ENCODE measurements around the gene TCF19.
"Not testable (repeated sequence)": the region's sequence is repeated elsewhere in the genome, so short reads cannot be mapped to it uniquely, and the experiment has no call there.

TCF19 gene

DNA sequence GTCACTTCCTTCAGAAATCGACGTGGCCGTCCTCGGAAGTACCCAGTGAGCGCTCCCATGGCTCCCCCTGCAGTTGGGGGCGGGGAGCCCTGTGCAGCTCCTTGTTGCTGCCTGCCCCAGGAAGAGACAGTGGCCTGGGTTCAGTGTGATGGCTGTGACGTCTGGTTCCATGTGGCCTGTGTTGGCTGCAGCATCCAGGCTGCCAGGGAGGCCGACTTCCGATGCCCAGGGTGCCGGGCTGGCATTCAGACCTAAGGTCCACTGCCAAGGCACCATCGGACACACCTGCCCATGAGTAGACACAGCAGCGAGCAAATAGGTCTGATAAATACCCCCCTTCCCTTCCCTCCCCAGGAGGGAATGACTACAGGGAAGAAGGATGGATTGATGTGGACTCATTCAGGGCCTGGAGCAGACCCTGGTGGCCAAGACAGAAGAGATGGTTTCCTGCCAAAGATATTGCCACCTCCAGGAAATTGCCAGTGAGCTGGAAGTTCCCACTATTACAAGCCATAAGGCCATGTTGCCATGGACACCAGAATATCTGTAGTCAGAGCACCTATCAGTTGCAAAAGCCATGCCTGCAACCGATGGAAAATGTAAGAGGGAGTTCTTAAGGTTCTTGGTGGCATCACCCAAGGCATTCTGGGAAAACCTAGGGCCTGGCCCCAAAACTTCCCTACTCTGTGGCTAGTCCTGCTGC, 4.2 kb downstream of the TCF19 start:
- no peak for DNase-seq (ENCODE audit: low spot score)

DNA sequence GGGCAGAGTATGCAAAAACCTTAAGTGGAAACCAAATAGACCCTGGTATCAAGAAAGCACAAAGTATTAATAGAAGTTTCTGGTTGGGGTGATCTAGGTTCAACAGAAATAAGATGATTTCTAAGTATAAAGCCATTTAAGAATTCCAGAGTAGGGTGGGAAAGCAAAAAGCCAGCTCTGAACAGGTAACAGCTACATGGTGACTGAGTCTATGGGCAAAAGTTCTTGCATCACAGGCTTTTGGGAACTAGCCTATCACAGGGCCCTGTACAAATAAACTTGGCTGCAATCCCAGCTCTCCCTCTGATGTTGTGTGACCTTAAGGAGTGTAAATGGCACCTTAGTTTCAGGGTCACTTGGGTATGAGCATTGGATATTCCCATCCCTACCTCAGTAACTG, 5.5 kb downstream of the TCF19 start:
- no peak for DNase-seq (ENCODE audit: low spot score)

DNA sequence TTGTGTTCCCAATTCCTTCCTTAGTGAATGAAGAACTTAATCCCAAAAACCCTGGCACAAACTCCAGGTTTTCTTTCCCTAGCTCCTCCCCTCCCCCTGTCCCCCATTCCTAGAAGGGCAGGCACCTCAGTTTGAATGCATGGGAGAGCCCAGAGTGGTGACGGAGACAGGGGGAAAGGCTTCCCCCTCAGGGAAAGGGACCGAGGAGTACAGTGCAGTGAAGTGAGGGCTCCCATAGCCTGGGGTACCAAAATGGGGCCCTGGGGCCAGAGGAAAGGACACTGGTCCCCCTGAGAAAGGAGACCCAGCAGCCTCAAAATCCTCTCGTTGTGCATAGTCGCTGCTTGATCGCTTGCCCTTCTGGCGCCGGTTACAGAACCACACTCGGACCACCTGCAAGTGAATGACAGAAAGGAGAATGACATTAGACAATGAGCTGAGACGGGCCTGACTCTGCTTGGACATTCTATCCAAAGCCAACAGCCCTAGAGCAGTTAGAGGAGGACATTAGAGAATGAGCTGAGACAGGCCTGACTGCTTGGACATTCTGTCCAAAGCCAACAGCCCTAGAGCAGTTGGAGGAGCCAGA, 6.2 kb downstream of the TCF19 start:
- DNase-seq (ENCODE audit: low spot score) = not testable (repeated sequence)

DNA sequence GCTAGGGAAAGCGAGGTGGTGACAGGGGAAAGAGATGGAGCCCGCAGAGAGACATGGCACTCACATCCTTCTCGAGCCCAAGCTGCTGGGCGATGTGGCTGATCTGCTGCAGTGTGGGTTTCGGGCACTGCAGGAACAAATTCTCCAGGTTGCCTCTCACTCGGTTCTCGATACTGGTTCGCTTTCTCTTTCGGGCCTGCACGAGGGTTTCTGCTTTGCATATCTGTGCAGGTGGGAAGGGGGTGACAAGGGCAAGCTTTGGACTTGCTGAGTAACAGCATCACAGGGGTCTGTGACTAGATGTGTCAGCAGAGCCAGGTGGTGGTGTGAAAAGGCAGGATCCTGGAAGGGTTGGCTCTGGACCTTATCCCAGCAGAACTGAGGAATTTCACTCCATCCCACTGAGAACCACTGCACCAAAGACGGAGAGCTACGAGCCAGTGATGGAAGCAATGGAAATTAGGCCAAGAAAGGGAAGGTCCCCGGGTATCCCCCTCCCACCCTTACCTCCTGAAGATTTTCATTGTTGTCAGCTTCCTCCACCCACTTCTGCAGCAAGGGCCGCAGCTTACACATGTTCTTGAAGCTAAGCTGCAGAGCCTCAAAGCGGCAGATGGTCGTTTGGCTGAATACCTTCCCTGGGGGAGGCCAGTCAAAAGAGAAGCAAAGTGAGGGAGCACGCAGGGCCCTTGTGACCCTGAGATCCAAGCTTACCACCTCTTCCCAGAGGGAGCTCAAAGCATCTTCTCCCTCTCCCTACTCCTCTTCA, 6.9 kb downstream of the TCF19 start:
- not testable (repeated sequence) for DNase-seq (ENCODE audit: low spot score)

DNA sequence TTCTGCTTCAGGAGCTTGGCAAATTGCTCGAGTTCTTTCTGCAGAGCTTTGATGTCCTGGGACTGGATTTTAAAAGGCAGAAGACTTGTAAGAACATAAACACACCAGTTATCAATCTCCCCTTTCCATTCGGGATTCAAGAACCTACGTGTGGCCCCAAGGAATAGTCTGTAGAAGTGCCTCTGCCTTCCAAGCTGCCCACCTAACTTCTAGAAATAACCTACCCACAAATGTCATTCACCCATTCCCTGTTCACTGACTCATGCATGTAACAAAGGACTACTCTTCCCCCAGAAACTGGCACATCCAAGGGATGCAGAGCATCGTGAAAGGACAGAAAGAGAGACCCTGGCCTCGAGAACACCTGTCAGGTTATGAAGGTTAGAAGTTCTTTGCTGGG, 7.6 kb downstream of the TCF19 start:
- no peak for DNase-seq (ENCODE audit: low spot score)

DNA sequence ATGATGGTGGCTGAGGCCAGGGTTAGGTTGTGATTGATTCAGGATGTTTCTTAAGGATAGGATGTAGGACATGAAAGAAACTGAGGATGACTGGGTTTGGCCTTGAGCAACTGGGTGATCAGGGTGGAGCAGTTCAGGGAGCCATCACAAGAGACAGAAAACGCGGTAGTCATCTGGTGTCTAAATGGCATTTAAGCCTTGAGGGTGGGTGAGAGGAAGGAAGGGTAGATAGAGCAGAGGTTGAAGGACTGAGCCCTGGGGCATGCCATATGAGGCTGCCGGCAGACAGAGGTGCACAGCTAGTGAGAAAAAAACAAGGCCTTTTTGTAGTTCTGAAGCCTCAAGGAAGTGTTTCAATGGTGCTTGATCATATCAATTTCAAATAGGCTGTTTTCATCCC, 10.2 kb downstream of the TCF19 start:
- DNase-seq (ENCODE audit: low spot score) = no peak

DNA sequence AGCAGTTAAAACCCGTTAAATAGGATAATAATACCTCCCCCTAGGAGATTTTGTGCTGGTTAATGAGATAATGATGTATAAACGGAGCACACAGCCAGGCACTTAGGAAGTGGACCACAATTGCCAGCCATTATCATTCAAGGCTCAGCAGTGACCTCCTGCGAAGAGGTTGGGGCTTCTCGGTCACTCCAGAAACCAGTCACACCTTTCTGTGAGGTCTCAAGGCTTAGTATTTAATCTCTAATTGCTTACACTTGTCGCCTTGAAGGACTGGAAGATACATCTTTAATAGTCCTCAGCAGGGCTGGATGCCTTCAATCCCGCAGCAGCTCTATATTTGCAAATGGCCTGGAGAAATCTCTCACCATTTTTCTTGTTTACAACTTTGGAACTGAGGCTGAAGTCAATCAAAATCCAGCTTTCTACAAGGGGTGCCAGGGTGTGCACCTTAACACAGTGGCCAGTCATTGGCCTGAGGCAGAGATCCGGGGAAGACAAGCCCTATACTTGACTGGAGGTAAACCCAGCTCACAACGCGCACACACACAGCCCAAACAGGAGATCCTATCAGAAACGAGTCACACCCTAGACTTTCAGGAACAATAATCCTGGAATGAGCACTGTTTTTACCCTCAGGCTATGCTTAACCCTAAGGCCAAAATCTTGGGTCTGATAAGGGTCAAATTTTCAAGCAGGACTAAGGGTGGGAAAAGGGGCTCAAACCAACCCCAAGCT, 10.9 kb downstream of the TCF19 start:
- no peak for DNase-seq (ENCODE audit: low spot score)

DNA sequence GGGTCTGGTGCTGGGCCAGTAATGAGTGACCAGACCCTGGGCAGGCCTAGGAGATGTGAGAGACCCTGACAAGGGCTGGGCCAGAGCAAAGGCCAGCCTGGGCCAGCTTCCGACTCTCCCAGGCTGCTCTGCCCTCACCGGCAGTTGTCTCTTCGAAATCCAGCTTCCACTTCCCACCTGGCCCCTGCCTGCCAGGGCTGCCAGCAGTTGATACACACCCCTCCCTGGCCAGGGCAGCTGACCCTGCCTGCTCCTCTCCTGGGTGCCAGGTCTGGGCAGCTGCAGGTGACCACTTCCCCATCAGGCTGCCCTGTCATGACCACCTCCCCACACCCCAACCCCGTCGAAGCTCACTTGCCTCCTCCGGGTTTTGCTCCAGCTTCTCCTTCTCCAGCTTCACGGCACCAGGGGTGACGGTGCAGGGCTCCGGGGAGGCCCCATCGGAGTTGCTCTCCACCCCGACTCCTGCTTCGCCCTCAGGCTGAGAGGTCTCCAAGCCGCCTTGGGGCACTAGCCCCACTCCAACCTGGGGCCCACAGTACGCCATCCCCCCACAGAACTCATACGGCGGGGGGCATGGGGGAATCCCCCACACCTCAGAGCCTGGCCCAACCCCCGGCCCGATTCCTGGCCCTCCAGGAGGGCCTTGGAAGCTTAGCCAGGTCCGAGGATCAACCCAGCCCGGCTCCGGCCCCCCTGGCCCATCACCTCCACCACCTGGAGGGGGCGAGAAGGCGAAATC, 11.6 kb downstream of the TCF19 start:
- DNase-seq (ENCODE audit: low spot score) = not testable (repeated sequence)

DNA sequence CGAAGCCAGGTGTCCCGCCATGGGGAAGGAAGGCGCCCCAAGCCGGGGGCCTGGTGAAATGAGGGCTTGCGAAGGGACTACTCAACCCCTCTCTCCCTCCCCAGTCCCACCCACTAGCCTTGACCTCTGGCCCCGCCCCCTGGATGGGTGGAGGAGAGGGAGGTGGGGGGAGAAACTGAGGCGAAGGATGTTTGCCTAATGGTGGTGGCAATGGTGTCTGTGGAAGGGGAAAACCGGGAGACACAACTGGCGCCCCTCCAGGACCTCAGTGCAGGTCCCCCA, 12.2 kb downstream of the TCF19 start, which contains the start of gene POU5F1:
Gene POU5F1, minus strand, starts transcription at position 83 of the 282 bp plus-strand sequence. Its CDS starts 62 bp downstream, at position 21.
- DNase-seq (ENCODE audit: low spot score) = no peak

DNA sequence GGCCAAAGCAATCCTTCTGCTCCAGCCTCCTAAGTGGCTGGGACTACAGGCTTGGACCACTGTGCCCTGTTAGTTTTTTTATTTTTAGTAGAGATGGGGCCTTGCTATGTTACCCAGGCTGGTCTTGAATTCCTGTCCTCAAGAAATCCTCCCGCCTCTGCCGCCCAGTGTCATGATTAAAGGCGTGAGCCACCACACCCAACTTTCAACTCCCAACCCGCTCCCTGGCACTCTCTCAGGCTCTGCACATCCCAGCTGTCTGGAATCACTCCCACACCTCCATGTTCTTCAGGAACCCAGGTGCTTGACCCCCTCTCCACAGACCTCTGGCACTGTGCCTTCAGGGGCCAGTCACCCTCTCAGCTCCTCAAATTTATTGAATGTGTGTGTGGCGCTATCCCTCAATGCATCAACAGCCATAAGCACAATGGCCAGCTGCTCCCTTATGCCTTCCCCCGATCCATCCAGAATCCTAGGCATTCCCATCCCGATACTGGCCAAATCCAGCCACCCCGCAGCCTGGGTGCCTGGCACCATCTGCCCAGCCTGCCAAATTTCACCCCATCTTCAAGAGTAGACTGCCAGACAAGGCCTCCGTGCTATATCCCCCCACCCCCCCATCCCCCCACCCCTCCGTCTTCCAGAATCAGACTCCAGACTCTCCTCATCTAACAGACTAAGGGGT, 12.7 kb downstream of the TCF19 start:
- DNase-seq (ENCODE audit: low spot score) = no peak

DNA sequence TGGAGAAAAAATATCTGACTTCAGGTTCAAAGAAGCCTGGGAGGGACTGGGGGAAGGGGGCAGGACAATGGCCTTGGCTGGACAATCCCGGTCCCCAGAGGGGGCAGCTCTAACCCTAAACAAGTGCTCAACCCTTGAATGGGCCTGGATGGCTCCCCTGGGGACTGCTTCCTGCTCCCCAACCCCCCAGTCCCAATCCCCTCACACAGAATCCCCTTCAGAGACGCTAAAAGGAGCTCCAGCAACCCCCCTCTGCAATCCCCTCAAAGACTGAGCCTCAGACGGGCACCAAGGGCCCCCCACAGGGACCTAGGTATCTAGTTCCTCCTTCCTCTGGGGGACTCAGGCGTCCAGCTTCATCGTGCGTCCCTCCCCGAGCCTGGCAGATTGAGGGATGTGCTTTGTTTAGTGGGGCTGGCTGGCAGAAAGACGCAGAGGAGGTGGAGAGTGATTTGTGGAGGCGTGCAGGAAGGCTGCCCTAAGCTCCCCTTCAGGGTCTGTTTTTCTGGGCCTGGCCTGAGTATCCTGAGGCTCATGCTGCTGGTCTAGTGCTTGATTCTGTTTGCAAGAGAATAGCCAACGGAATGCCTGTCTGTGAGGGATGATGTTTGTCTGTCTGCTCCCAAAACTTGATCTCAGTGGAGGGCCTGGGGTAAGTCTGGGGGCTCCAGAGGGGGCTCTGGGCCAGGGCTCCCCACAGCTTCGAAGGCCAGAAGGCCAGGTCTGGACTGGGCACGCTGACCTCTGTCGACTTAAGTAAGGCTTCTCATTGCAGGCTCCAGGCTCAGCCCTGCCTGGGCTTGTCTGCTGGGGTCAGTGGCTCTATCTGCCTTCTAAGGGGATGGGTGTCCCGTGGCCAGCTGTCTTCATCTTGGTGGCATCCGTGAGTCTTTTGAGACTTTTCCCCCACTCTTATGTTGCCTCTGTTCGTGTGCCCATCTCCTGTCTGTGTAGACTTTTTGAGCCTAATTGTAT, 13.8 kb downstream of the TCF19 start:
- DNase-seq (ENCODE audit: low spot score) = no peak

DNA sequence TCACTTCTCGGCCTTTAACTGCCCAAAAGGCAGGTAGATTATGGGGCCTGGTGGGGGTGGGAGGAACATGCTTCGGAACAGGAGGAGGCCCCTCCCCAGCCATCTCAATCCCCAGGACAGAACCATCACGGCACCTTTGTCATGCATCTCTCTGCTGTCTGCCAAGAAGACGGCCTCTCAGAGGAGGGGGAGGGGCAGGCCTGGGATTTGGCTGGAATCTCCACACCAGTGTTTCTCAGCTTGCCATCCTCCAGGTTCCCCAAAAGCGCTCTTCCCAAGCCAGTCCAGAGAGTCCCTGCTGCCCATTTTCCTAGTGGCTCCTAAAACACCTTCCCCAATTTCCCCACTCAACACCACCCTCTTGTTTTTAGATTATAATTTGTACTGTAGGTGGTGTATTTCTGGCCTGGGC, 14.6 kb downstream of the TCF19 start:
- no peak for DNase-seq (ENCODE audit: low spot score)

DNA sequence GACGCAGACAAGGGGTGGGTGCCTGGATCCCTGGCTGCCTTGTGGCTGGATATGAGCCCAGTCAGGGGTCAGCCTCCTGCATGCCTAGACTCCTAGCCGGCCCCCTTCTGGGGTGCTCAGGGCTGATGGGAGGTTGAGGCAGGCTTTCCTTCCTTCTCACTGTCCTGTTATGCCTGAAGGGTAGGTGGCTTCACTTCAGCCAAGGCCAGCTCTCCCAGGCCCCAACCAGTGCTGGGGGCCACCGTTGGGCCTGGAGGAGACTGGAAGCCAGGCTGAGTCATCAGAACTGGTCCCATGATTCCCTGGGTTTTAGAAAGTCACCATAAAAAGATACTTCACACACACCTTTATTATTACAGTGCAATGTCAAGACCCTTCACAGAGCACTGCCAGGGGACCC, 15.0 kb downstream of the TCF19 start:
- no peak for DNase-seq (ENCODE audit: low spot score)

DNA sequence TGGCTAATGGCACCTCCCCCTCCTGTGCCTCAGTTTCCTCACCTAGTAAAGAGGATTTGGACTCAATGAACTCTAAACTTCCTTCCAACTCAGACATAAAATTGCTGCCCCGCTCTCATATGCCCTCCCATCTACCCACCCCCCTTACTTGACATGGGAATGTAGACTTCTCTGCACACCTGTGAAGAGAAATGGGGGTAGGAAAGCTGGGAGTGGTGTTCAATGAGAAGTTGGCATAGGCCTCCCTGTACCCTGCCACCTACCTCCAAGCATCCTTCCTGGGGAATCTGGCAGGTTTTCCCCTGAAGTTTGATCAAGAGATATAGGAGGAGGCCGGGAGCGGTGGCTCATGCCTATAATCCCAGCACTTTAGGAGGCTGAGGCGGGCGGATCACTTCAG, 16.0 kb downstream of the TCF19 start:
- DNase-seq (ENCODE audit: low spot score) = no peak

DNA sequence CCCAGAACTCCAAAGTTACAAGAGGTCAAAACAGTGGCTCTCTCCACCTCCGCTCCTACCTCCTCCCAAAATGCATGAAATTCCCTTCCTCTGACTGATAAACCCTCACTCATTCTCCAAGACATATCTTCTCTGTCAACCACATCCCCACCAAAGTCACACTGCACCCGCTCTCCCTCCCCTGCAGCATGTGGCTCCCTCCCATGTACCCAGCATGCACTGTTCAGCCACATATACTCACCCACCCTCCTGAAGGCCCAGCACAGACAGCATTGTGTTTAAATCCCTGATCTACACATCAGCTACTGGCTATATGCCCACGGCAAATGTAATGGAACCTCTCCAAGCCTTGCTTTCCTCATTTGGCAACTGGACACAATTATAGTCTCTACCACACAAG, 17.6 kb downstream of the TCF19 start:
- DNase-seq (ENCODE audit: low spot score) = no peak

DNA sequence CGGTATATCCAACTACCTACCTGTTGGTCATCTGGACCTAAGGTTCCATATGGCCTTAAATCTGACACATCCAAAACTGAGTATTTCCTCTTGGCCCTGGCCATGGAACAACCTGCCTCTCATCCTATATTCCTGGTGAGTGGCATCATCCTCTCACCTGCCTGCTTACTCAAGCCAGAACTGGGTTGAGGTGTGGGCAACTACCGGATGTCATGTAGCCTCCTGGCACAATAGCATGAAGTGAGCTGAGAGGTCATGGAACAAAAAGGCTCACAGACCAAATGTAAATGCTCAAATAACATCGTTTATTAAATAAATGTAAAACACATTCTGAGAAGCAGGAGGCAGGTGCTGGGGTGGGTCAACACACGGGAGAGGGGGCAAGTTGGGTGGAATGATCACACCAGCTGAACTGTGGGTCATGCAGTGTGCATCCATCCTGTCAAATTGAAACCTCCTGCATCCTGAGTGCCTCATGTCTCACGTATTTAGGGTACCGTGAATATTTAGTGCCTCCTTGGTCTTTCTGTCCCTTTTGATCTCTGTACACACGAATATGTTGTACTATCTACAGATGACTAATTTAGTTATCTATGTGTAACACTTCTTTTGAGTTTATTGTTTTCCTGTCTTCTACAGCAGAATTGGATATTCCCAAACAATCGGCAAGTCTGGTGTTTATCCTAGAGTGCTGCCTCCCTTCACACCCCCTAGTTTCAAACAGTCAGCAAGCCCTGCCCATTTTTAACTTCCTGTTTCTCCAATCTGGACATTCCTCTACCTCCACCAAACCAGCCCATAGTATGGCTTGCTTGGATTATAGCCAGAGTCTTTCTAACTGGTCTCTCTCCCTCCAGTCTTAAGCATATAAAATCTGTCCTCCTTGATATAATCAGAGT, 20.0 kb downstream of the TCF19 start:
- DNase-seq (ENCODE audit: low spot score) = no peak

DNA sequence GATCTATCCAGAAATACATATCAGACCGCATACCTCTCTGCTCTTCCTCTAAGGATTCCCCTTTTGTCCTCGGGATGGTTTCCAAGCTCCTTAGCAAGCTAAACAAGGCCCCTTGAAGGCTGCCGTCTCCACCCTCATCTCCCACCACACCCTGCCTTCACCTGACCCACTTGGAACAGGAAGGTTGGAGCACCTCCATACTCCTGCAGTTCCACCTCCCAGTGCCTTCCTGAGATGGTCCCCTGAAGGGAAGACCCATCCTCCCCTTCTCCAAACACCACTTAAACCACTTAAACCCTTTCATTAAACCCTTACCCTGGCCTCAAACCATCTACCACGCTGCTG, 20.6 kb downstream of the TCF19 start:
- DNase-seq (ENCODE audit: low spot score) = no peak

DNA sequence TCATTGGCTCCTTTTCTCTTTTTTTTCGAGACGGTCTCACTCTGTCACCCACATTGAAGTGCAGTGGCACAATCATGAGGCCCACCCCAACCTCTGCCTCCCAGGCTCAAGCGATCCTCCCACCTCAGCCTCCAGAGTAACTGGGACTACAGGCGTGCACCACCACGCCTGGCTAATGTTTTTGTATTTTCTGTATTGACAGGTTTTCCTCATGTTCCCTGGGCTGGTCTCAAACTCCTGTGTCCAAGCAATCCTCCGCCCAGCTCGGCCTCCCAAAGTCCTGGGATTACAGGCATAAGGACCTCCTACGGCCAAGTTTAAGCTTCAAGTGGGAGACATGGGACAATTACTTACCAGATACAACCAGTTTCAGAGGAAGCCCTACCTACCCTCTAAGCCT, 21.5 kb downstream of the TCF19 start:
- DNase-seq (ENCODE audit: low spot score) = no peak

DNA sequence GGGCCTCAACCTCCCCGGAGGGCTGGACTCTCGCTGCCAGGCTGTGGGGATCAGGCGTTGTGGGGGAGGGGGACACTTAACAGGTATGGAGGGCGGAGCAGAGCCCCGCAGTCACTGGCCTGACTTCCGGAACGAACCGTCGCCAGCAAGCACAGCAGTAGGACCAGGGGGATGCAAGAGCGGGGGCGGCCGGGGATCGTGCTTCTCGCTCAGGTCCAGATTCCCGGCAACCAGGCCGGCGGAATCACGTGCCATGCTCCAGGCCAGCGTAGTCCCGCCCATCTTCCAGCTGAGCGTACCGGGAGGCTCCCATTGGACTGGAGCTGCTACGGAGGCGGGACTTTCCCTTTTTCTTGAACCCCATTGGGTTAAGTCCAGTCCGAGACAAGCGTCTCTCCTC, 22.1 kb downstream of the TCF19 start:
- no peak for DNase-seq (ENCODE audit: low spot score)
